CD14-positive monocyte (primary cell): ENCODE data around the gene KCNH5. TPM values are rescaled to one million over a fixed set of nuclear protein-coding genes. Genes with fewer than 3 reads are reported as not detected.

Experiments used
- DNase-seq, 3 donors: peaks; one replicate each; pipeline ENCODE4 v3.0.0-alpha.2; 2011 to 2022
- H2AFZ ChIP-seq: 2 replicates; pipeline ENCODE4 v1.6.0; 2012; ENCODE audit warnings: mild to moderate bottlenecking, low read depth, low read length, inconsistent platforms; ENCODE audit not compliant: insufficient read depth, poor library complexity, severe bottlenecking
- H3K27ac ChIP-seq, 2 donors: 1 replicate in 1 of 2; 2 replicates in 1 of 2; pipeline ENCODE4 v1.5.1; 2012 to 2013; ENCODE audit warnings: low read length in 2 of 2, control low read depth in 1 of 2, inconsistent platforms in 1 of 2, low read depth in 1 of 2, mild to moderate bottlenecking in 1 of 2
- H3K27me3 ChIP-seq, 2 donors: one replicate each; pipeline versions ENCODE4 v1.6.0 to v1.6.1; 2011 to 2013; ENCODE audit warnings: low read length in 2 of 2; ENCODE audit not compliant: control insufficient read depth in 2 of 2, insufficient read depth in 2 of 2
- H3K36me3 ChIP-seq, 2 donors: replicated peaks in 1 of 2; 1 replicate in 1 of 2; 2 replicates in 1 of 2; pipeline versions ENCODE4 v1.5.1 to v1.6.1; 2012 to 2013; ENCODE audit warnings: low read length in 2 of 2, control low read depth in 1 of 2, inconsistent platforms in 1 of 2, mild to moderate bottlenecking in 1 of 2; ENCODE audit not compliant: insufficient read depth in 2 of 2, control insufficient read depth in 1 of 2
- H3K4me1 ChIP-seq, 2 donors: 1 replicate in 1 of 2; 2 replicates in 1 of 2; pipeline versions ENCODE4 v1.5.1 to v1.6.1; 2012 to 2013; ENCODE audit warnings: low read length in 2 of 2, control low read depth in 1 of 2, inconsistent platforms in 1 of 2, mild to moderate bottlenecking in 1 of 2, moderate library complexity in 1 of 2; ENCODE audit not compliant: insufficient read depth in 2 of 2, control insufficient read depth in 1 of 2
- H3K4me2 ChIP-seq: replicated peaks from 2 replicates; pipeline ENCODE3; 2012; ENCODE audit warnings: low read length, moderate library complexity, mild to moderate bottlenecking; ENCODE audit not compliant: poor library complexity, severe bottlenecking; ENCODE audit errors: extremely low read depth
- H3K4me3 ChIP-seq, 3 experiments: fragments of 200-600 bp in 1 of 3; sonication (generic) in 1 of 3; replicated peaks in 1 of 3; 1 replicate in 2 of 3; 2 replicates in 1 of 3; pipeline ENCODE4 v1.5.1; 2011 to 2013; ENCODE audit warnings: low read length in 3 of 3, mild to moderate bottlenecking in 3 of 3, control low read depth in 2 of 3, low read depth in 2 of 3, inconsistent platforms in 1 of 3, moderate library complexity in 1 of 3
- H3K79me2 ChIP-seq: 2 replicates; pipeline ENCODE4 v1.6.0; 2012; ENCODE audit warnings: mild to moderate bottlenecking, control low read depth, inconsistent platforms, low read length, moderate library complexity; ENCODE audit not compliant: insufficient read depth
- H3K9ac ChIP-seq: 2 replicates; pipeline ENCODE4 v1.6.0; 2017; ENCODE audit warnings: low read length, mild to moderate bottlenecking; ENCODE audit not compliant: insufficient read depth, poor library complexity, severe bottlenecking
- H3K9me3 ChIP-seq, 2 donors: replicated peaks in 1 of 2; 1 replicate in 1 of 2; 2 replicates in 1 of 2; pipeline versions ENCODE4 v1.5.1 to v1.6.1; 2012 to 2013; ENCODE audit warnings: low read length in 2 of 2, control low read depth in 1 of 2; ENCODE audit not compliant: control insufficient read depth in 1 of 2, insufficient read depth in 1 of 2
- H4K20me1 ChIP-seq: 2 replicates; pipeline ENCODE4 v1.6.0; 2012; ENCODE audit warnings: mild to moderate bottlenecking, low read length, control low read depth, moderate library complexity; ENCODE audit not compliant: insufficient read depth
- H3K27ac Mint-ChIP-seq, 7 donors: one replicate each; pipeline ENCODE4 v1.8.0; 2020; ENCODE audit warnings: mild to moderate bottlenecking in 7 of 7, mixed read lengths in 7 of 7, moderate library complexity in 6 of 7, inconsistent platforms in 2 of 7
- H3K27me3 Mint-ChIP-seq, 3 donors: one replicate each; pipeline ENCODE4 v1.8.0; 2021 to 2022; ENCODE audit warnings: low read depth in 3 of 3, mild to moderate bottlenecking in 3 of 3, mixed read lengths in 3 of 3, moderate library complexity in 3 of 3, inconsistent platforms in 1 of 3
- H3K36me3 Mint-ChIP-seq, 2 donors: one replicate each; pipeline ENCODE4 v1.8.0; 2020; ENCODE audit warnings: mixed read lengths in 2 of 2, inconsistent platforms in 1 of 2, mild to moderate bottlenecking in 1 of 2
- H3K4me1 Mint-ChIP-seq: one replicate; pipeline ENCODE4 v1.8.0; 2020; ENCODE audit warnings: mild to moderate bottlenecking, mixed read lengths
- H3K4me3 Mint-ChIP-seq, 2 donors: one replicate each; pipeline ENCODE4 v1.8.0; 2020; ENCODE audit warnings: mild to moderate bottlenecking in 2 of 2, mixed read lengths in 2 of 2, moderate library complexity in 1 of 2
- H3K9me3 Mint-ChIP-seq, 7 donors: one replicate each; pipeline ENCODE4 v1.8.0; 2020 to 2022; ENCODE audit warnings: mixed read lengths in 7 of 7, mild to moderate bottlenecking in 6 of 7, moderate library complexity in 6 of 7, inconsistent platforms in 2 of 7
- CTCF ChIP-seq: fragments of 200-600 bp; IDR thresholded peaks from one replicate; pipeline ENCODE4 v1.8.0; 2022; ENCODE audit warnings: antibody characterized with exemption, mild to moderate bottlenecking
- WGBS: methylation state at CpG from one replicate; pipeline ENCODE4 v1.1.5; 2013; ENCODE audit warnings: missing lambda C conversion rate; ENCODE audit not compliant: insufficient coverage; 5-methylcytosine and 5-hydroxymethylcytosine counted together
- intact Hi-C, 2 donors: fragments of 100-400 bp; cut with micrococcal nuclease; formaldehyde crosslinking; loops; one replicate each; pipeline versions ENCODE4 v1.15.0 to v1.15.1; 2023
- polyA plus RNA-seq, 3 donors: library from polyadenylated mRNA; depleted of rRNA in 1 of 3; unstranded in 2 of 3; stranded (reverse) in 1 of 3; fragments of 300-500 nt in 2 of 3; fragments of >200 nt in 1 of 3; fragmentation: Illumina TruSeq in 2 of 3; gene quantifications; 1 replicate in 2 of 3; 2 replicates in 1 of 3; pipeline ENCODE4 v1.2.3, GENCODE V29; 2012 to 2021

KCNH5 gene
- polyA plus RNA-seq, 3 donors = not detected

- H3K4me2 ChIP-seq = no peak overlapping the region
- no peak overlapping the region for H3K9ac ChIP-seq
- no peak overlapping the region for H3K4me3 ChIP-seq
- intact Hi-C loops = no loop called here
- H3K27ac Mint-ChIP-seq = no peak overlapping the region
- peaks cover 0 to 3% (median 0%) of the 10 kb centered on the region in 3 donors for H3K27me3 Mint-ChIP-seq
- DNase-seq = no peak
- H3K36me3 ChIP-seq = no peaks in the 10 kb centered on the region
- H3K36me3 Mint-ChIP-seq = no peaks in the 10 kb centered on the region
- no peaks in the 10 kb centered on the region for H3K27me3 ChIP-seq
- H3K4me1 Mint-ChIP-seq = no peaks in the 10 kb centered on the region
- TF ChIP-seq CTCF = no peak
- no peaks in the 10 kb centered on the region for H4K20me1 ChIP-seq
- peaks cover 0 to 4% of the 10 kb centered on the region in 2 donors for H3K9me3 ChIP-seq
- H3K27ac ChIP-seq = no peak overlapping the region
- WGBS = 80% methylated on average over 5 of the region's 8 CpGs
- H3K79me2 ChIP-seq = no peaks in the 10 kb centered on the region
- no peak overlapping the region for H3K4me3 Mint-ChIP-seq
- H2AFZ ChIP-seq = no peak overlapping the region
- no peaks in the 10 kb centered on the region for H3K4me1 ChIP-seq
- H3K9me3 Mint-ChIP-seq = peaks cover 0 to 9% (median 3%) of the 10 kb centered on the region in 7 donors
These were observed 308.9 kb downstream of the KCNH5 start for GRCh38 chr14:62736048-62737043.

- Mint-ChIP-seq H3K4me3 (no peak overlapping the region), H3K27ac (no peak overlapping the region), H3K27me3 (no peaks in the 10 kb centered on the region), H3K4me1 (no peaks in the 10 kb centered on the region), H3K9me3 (peaks cover 0 to 9% (median 3%) of the 10 kb centered on the region in 7 donors), H3K36me3 (no peaks in the 10 kb centered on the region)
- no peaks in the 10 kb centered on the region for H3K79me2 ChIP-seq
- WGBS = no CpG with 5 or more reads among the region's 2 CpGs
- no peak for TF ChIP-seq CTCF
- H3K9me3 ChIP-seq = peaks cover 0 to 4% of the 10 kb centered on the region in 2 donors
- no peak overlapping the region for H2AFZ ChIP-seq
- no peak overlapping the region for H3K27ac ChIP-seq
- no peaks in the 10 kb centered on the region for H4K20me1 ChIP-seq
- H3K36me3 ChIP-seq = no peaks in the 10 kb centered on the region
- H3K4me2 ChIP-seq = no peak overlapping the region
- no peak overlapping the region for H3K4me3 ChIP-seq
- DNase-seq = no peak
- H3K9ac ChIP-seq = no peak overlapping the region
- no peaks in the 10 kb centered on the region for H3K4me1 ChIP-seq
- intact Hi-C loops = no loop called here
- no peaks in the 10 kb centered on the region for H3K27me3 ChIP-seq
These were observed 310.4 kb downstream of the KCNH5 start for GRCh38 chr14:62734831-62735230.
